Psoas muscle (tissue), 8 donors: Measurements from ENCODE around the gene PTGDR2. TPM values are rescaled to one million over a fixed set of nuclear protein-coding genes. Genes with fewer than 3 reads are reported as not detected.
A peak's percentile ranks its signal among the peaks of the same experiment; 100 is the strongest.

Experiments used
- ATAC-seq, 4 donors: fragments of 200-7000 bp; cut with Tn5 transposase; one replicate each; pipeline ENCODE4 v1.9.1; 2020; ENCODE audit warnings: moderate library complexity in 3 of 4, mild to moderate bottlenecking in 2 of 4
- DNase-seq, 2 donors: peaks; one replicate each; pipeline ENCODE4 v3.0.0-alpha.2; 2020
- H3K27ac ChIP-seq: fragments of 200-600 bp; one replicate; pipeline ENCODE4 v1.8.0; 2022
- H3K27me3 ChIP-seq, 3 donors: fragments of 200-600 bp in 1 of 3; one replicate each; pipeline versions ENCODE4 v1.6.1 to v1.8.0; 2013 to 2022; ENCODE audit warnings: low read length in 2 of 3, mild to moderate bottlenecking in 2 of 3, moderate library complexity in 1 of 3; ENCODE audit not compliant: insufficient read depth in 3 of 3
- H3K36me3 ChIP-seq, 2 donors: fragments of 200-600 bp in 1 of 2; one replicate each; pipeline versions ENCODE4 v1.6.1 to v1.8.0; 2013 to 2022; ENCODE audit warnings: low read depth in 1 of 2, mild to moderate bottlenecking in 1 of 2, moderate library complexity in 1 of 2; ENCODE audit not compliant: insufficient read depth in 1 of 2
- H3K4me1 ChIP-seq: fragments of 200-600 bp; one replicate; pipeline ENCODE4 v1.8.0; 2022
- H3K4me3 ChIP-seq: fragments of 200-600 bp; one replicate; pipeline ENCODE4 v1.8.0; 2022; ENCODE audit warnings: mild to moderate bottlenecking
- H3K9me3 ChIP-seq: fragments of 200-600 bp; one replicate; pipeline ENCODE4 v1.8.0; 2022
- WGBS, 3 donors: extraction: QIAGEN DNeasy Blood & Tissue Kit; methylation state at CpG; one replicate each; pipeline versions ENCODE4 v1.1.6 to v1.1.7; 2013; 5-methylcytosine and 5-hydroxymethylcytosine counted together
- intact Hi-C, 2 donors: fragments of 100-400 bp; cut with DNase I; formaldehyde crosslinking; loops; one replicate each; pipeline versions ENCODE4 v1.11.0 to v1.14.2; 2022
- polyA plus RNA-seq, 3 donors: library from polyadenylated mRNA; stranded (reverse); fragments of 200-250 nt; gene quantifications; one replicate each; pipeline ENCODE4 v1.2.3, GENCODE V29; 2013
- total RNA-seq, 4 donors: library from RNA; stranded (reverse); fragmentation: NEBNext Ultra II Directional in 2 of 4; extraction: Animal tissue kit (Norgen Biotek cat#: 25700) in 2 of 4; gene quantifications; one replicate each; pipeline versions ENCODE4 v1.2.1 to v1.2.4, GENCODE V29; 2021 to 2023
- TF ChIP-seq, protein P1 (sequence below): fragments of 200-600 bp; IDR thresholded peaks from one replicate; pipeline ENCODE4 v1.8.0; 2022; ENCODE audit warnings: antibody characterized with exemption
- donor health status: healthy with polysubstance abuse.
- donor health status: DM: no; HTN: no; CAD: no; lungs with moderate emphysema.
- donor health status: Bipolar disorder and iron deficiency.
- donor health status: healthy.
- donor health status: DM: yes; HTN: yes; CAD: no.
- donor health status: DM: no; HTN: no; CAD: no.
- donor health status: DM: no; HTN: no; CAD: no.
- donor health status: DM: yes; HTN: yes; CAD: no.

Gene PTGDR2
- total and polyA plus RNA-seq, 7 donors = 0.53 to 13.9 (median 1.2) TPM

- H3K4me1 ChIP-seq = no peaks in the 10 kb centered on the region
- ATAC-seq (no peak), DNase-seq (peak in 1 of 2 donors; percentile 26)
- intact Hi-C loops = no loop called here
- WGBS, 3 donors = 20 to 24% (median 22%) methylated on average over 7 of the region's 7 CpGs
- H3K4me3 ChIP-seq = no peak overlapping the region
- TF ChIP-seq, protein P1, sequence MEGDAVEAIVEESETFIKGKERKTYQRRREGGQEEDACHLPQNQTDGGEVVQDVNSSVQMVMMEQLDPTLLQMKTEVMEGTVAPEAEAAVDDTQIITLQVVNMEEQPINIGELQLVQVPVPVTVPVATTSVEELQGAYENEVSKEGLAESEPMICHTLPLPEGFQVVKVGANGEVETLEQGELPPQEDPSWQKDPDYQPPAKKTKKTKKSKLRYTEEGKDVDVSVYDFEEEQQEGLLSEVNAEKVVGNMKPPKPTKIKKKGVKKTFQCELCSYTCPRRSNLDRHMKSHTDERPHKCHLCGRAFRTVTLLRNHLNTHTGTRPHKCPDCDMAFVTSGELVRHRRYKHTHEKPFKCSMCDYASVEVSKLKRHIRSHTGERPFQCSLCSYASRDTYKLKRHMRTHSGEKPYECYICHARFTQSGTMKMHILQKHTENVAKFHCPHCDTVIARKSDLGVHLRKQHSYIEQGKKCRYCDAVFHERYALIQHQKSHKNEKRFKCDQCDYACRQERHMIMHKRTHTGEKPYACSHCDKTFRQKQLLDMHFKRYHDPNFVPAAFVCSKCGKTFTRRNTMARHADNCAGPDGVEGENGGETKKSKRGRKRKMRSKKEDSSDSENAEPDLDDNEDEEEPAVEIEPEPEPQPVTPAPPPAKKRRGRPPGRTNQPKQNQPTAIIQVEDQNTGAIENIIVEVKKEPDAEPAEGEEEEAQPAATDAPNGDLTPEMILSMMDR = no peak
- H3K27ac ChIP-seq = no peak overlapping the region
- no peaks in the 10 kb centered on the region for H3K36me3 ChIP-seq
- no peaks in the 10 kb centered on the region for H3K27me3 ChIP-seq
- no peaks in the 10 kb centered on the region for H3K9me3 ChIP-seq
Observed at GRCh38 chr11:60860943-60861342, 5.2 kb upstream of the PTGDR2 start.

DNA sequence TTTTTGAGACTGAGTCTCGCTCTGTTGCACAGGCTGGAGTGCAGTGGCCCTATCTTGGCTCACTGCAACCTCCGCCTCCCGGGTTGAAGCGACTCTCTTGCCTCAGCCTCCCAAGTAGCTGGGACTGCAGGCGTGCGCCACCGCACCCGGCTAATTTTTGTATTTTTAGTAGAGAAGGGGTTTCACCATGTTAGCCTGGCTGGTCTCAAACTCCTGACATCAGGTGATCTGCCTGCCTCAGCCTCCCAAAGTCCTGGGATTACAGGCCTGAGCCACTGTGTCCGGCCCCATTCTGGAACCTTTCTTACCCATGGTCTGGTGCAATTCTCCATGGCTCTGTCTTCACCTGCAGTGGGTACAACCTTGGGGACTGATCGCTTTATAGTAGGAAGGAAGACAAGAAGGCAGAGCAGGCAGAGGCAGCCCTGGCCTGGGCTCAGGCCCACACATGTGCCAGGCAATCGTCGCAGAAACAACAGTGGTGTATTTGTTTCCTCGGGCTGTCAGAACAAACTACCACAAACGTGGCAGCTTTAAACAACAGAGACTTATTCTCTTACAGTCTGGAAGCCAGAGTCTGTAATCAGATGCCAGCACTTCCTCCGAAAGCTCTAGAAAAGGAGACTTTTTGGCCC is 4.0 kb upstream of the PTGDR2 start:
- Histone ChIP-seq H3K36me3 (no peaks in the 10 kb centered on the region), H3K27ac (no peak overlapping the region), H3K27me3 (no peaks in the 10 kb centered on the region), H3K4me3 (no peak overlapping the region), H3K4me1 (no peaks in the 10 kb centered on the region), H3K9me3 (no peaks in the 10 kb centered on the region)
- TF ChIP-seq, protein P1 = no peak
- WGBS, 3 donors = 70 to 84% (median 74%) methylated on average over 15 of the region's 15 CpGs
- peak in 1 of 2 donors; percentile 23 for DNase-seq
- intact Hi-C loops = no loop called here
- ATAC-seq = no peak

DNA sequence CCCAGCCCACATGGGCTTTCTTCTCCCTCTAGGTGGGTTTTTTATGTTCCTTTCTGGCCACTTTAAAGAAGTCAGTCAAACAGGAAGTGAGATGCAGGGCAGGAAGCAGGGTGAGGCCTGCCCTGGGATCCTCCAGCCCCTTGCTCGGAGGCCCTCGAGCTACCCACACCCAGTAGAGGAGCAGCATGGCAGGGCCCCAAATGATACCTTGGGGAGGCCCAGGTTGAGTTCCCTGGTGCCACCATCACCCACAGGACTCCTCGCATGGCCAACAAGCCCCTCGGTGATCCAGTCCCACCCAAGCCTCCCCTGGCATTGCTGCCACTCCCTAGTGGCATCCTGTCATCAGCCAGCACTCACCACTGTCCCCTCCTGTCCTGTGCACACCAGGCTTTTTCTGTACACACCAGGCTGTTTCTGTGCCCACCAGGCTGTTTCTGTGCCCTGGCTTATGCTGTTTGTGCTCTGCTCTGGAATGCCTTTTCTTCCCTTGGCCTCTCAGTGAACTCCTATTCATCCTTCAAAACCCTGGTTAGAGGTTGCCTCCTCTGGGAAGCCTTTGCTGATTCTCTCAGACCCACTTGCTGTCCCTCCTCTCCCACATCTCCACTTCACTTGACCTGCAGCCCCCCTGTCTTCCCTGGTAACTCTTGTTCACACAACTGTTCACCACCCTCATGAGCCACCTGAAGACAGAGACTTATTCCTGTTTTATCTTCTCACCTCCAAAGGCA is 3.1 kb upstream of the PTGDR2 start:
- no peaks in the 10 kb centered on the region for H3K27me3 ChIP-seq
- no peaks in the 10 kb centered on the region for H3K9me3 ChIP-seq
- no peak overlapping the region for H3K27ac ChIP-seq
- peak in 1 of 2 donors; percentile 23 for DNase-seq
- 83 to 87% (median 85%) methylated on average over 4 of the region's 4 CpGs for WGBS, 3 donors
- ATAC-seq = no peak
- H3K36me3 ChIP-seq = no peaks in the 10 kb centered on the region
- TF ChIP-seq, protein P1 = no peak
- no peaks in the 10 kb centered on the region for H3K4me1 ChIP-seq
- intact Hi-C loops = no loop called here
- H3K4me3 ChIP-seq = no peak overlapping the region

GRCh38 chr11:60858236-60858635 is 2.5 kb upstream of the PTGDR2 start:
- no peak overlapping the region for H3K27ac ChIP-seq
- H3K36me3 ChIP-seq = peaks cover 0 to 3% of the 10 kb centered on the region in 2 donors
- DNase-seq (peak in 1 of 2 donors; percentile 33), ATAC-seq (no peak)
- TF ChIP-seq, protein P1 = no peak
- no peak overlapping the region for H3K4me3 ChIP-seq
- WGBS, 3 donors = 71 to 76% (median 76%) methylated on average over 8 of the region's 8 CpGs
- H3K9me3 ChIP-seq = no peaks in the 10 kb centered on the region
- no peaks in the 10 kb centered on the region for H3K4me1 ChIP-seq
- intact Hi-C loops = no loop called here
- H3K27me3 ChIP-seq = no peaks in the 10 kb centered on the region
